ENCODE data around the gene QRFP.

Gene QRFP

DNA sequence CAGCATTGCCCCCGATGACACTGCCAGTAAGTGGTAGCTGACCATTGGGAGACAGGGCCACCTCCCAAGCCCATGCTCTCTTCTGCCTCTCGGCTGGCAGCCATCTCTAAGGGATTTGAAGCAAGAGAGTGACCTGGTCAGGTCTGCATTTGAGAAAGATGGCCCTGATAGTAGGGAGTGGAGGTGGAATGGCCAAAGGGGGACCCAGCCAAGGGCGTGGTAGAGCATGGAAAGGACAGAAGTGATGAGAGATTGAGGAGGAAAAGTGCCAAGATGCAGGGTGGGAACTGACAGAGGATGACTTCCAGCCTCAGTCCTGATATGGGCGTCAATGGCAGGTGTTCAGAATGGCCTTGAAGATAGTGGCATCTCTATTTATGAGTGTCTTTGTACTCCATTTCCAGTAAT lies 52.6 kb downstream of the QRFP start:
- DNase-seq (ENCODE audit: extremely low read depth, low read depth): no peak
- TF ChIP-seq CTCF (IDR thresholded peaks at IDR 0.05; ENCODE audit: low read depth, low read length, missing control alignments): no peak
- H3K4me3 ChIP-seq (replicated peaks; ENCODE audit: low read depth, low read length): no peak overlapping the region

DNA sequence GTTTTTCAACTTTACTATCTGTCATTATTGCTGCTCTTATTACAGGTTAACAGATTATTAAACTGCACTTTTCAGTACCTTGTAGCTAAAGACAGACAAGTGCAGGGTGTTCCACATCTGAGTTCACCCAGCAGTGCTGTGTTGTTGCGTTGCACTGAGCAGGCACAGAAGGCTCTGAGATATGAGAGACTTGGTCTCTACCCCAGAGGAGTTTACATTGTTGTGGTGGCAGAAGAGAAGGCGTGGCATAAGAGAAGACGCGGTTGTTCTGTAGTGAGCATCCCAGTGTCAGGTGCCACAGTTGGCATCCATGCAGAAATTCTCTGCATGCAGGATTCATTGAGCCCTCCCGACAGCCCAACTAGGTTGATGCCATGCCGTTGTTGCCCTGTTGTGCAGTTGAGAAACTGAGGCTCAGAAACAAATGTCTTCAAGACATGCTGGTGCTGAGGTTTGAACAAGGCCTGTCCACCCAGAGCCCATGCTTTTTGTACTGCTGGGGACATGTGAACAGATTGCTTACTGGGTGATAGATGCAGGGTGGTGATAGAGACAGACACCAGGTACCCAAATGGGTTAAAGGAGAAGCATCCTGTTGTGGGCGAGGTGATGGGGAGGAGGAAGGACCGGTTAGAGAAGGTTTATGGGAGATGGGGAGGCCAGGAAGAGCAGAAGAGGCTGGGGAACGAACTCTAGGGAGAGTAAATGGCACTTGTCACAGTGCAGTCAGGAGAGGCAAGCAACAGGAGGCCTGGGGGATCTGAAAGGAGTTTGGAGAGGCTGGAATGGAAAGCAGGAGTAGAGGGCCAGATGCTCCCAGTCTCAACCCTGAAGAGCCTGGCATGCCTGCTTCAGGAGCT lies 53.3 kb downstream of the QRFP start:
- no peak for DNase-seq (ENCODE audit: extremely low read depth, low read depth)
- H3K4me3 ChIP-seq (replicated peaks; ENCODE audit: low read depth, low read length): no peak overlapping the region
- no peak for TF ChIP-seq CTCF (IDR thresholded peaks at IDR 0.05; ENCODE audit: low read depth, low read length, missing control alignments)
